Keratinocyte (primary cell): Measurements from ENCODE around the gene HRH3. TPM values are rescaled to one million over a fixed set of nuclear protein-coding genes. Genes with fewer than 3 reads are reported as not detected.

Experiments used
- DNase-seq: peaks from one replicate; pipeline ENCODE4 v3.0.0-alpha.2; 2011; ENCODE audit warnings: low read depth, missing footprints, low spot score
- FAIRE-seq: peaks from 2 replicates; lab custom pipeline; 2011; peaks lifted over from hg19 to GRCh38; lab: Jason Lieb, UNC
- H2AFZ ChIP-seq: 2 replicates; pipeline ENCODE4 v1.6.0; 2012; ENCODE audit warnings: low read length, control low read depth, inconsistent platforms; ENCODE audit not compliant: control insufficient read depth
- H3K27ac ChIP-seq: 2 replicates; pipeline ENCODE4 v1.5.1; 2011; ENCODE audit warnings: low read length; ENCODE audit not compliant: control insufficient read depth, insufficient read depth
- H3K27me3 ChIP-seq: 3 replicates; pipeline ENCODE4 v1.6.0; 2011; ENCODE audit warnings: low read length; ENCODE audit not compliant: control insufficient read depth, insufficient read depth; ENCODE audit errors: extremely low read depth
- H3K36me3 ChIP-seq, 2 experiments: 2 replicates in 1 of 2; 3 replicates in 1 of 2; pipeline ENCODE4 v1.5.1; 2011; ENCODE audit warnings: low read length in 2 of 2, mild to moderate bottlenecking in 1 of 2; ENCODE audit not compliant: control insufficient read depth in 2 of 2, insufficient read depth in 2 of 2; ENCODE audit errors: extremely low read depth in 1 of 2
- H3K4me1 ChIP-seq: 3 replicates; pipeline ENCODE4 v1.5.1; 2011; ENCODE audit warnings: low read length; ENCODE audit not compliant: control insufficient read depth, insufficient read depth; ENCODE audit errors: extremely low read depth
- H3K4me2 ChIP-seq: 3 replicates; pipeline ENCODE4 v1.6.0; 2011; ENCODE audit warnings: low read depth, low read length; ENCODE audit not compliant: control insufficient read depth, insufficient read depth; ENCODE audit errors: extremely low read depth
- H3K4me3 ChIP-seq, 3 experiments: fragments of 200-600 bp in 1 of 3; sonication (generic) in 1 of 3; 2 replicates in 2 of 3; 3 replicates in 1 of 3; pipeline ENCODE4 v1.5.1; 2011 to 2016; ENCODE audit warnings: low read length in 3 of 3, mild to moderate bottlenecking in 3 of 3, control low read depth in 2 of 3, inconsistent platforms in 1 of 3, low read depth in 1 of 3, mixed read lengths in 1 of 3, mixed run types in 1 of 3, moderate library complexity in 1 of 3; ENCODE audit not compliant: control insufficient read depth in 2 of 3, insufficient read depth in 2 of 3; ENCODE audit errors: extremely low read depth in 1 of 3
- H3K79me2 ChIP-seq: 2 replicates; pipeline ENCODE4 v1.6.0; 2012; ENCODE audit warnings: low read length; ENCODE audit not compliant: control insufficient read depth, insufficient read depth
- H3K9ac ChIP-seq: 3 replicates; pipeline ENCODE4 v1.6.0; 2011; ENCODE audit warnings: low read length; ENCODE audit not compliant: control insufficient read depth, insufficient read depth; ENCODE audit errors: extremely low read depth
- H3K9me1 ChIP-seq: 3 replicates; pipeline ENCODE4 v1.6.0; 2011; ENCODE audit warnings: low read length; ENCODE audit not compliant: control insufficient read depth, insufficient read depth; ENCODE audit errors: extremely low read depth
- H3K9me3 ChIP-seq: 2 replicates; pipeline ENCODE4 v1.5.1; 2012; ENCODE audit warnings: low read depth, low read length; ENCODE audit not compliant: control insufficient read depth
- H4K20me1 ChIP-seq: 3 replicates; pipeline ENCODE4 v1.6.0; 2011; ENCODE audit warnings: low read length; ENCODE audit not compliant: control insufficient read depth, insufficient read depth; ENCODE audit errors: extremely low read depth
- EZH2 ChIP-seq: IDR thresholded peaks from one replicate; pipeline ENCODE4 v1.6.1; 2012; ENCODE audit warnings: inconsistent platforms, mild to moderate bottlenecking, low read length, moderate library complexity
- dilution Hi-C: fragments of 300-500 bp; cut with MboI; formaldehyde crosslinking; loops from one replicate; pipeline ENCODE4 v1.7.0; 2020; ENCODE audit warnings: low sequenced_read_pairs; ENCODE audit not compliant: extremely low pct_ligation_motif_present
- polyA plus RNA-seq, 5 experiments: library from polyadenylated mRNA; depleted of rRNA in 3 of 5; stranded (reverse) in 3 of 5; stranded (forward) in 1 of 5; unstranded in 1 of 5; fragments of >200 nt; gene quantifications; 1 replicate in 1 of 5; 2 replicates in 3 of 5; 3 replicates in 1 of 5; pipeline versions ENCODE4 v1.2.1 to v1.2.3, GENCODE V29; 2011 to 2012; ENCODE audit warnings: missing spikeins in 2 of 5, low read depth in 1 of 5, low replicate concordance in 1 of 5
- TF ChIP-seq, protein P1 (sequence below), 3 experiments: IDR thresholded peaks in 1 of 3; conservative IDR thresholded peaks in 1 of 3; optimal IDR thresholded peaks in 1 of 3; 2 replicates in 2 of 3; 3 replicates in 1 of 3; pipeline versions ENCODE3 to v1.5.1; 2011; ENCODE audit warnings: low read length in 3 of 3, mild to moderate bottlenecking in 3 of 3, moderate library complexity in 2 of 3, control low read depth in 1 of 3, inconsistent platforms in 1 of 3; ENCODE audit not compliant: insufficient read depth in 2 of 3; ENCODE audit errors: extremely low read depth in 1 of 3

The HRH3 gene
- polyA plus RNA-seq, 1 donor (not counting 4 experiments of a cell fraction or from before 2014, with no cell fraction given), result not detected

- H3K4me2 ChIP-seq, result no peak overlapping the region
- peaks cover 5% of the 10 kb centered on the region for H3K9me1 ChIP-seq
- peaks cover 18% of the 10 kb centered on the region for H3K79me2 ChIP-seq
- H2AFZ ChIP-seq, result no peak overlapping the region
- FAIRE-seq (no peak), DNase-seq (no peak)
- dilution Hi-C loops, result no loop called here
- H3K27me3 ChIP-seq, result peaks cover 33% of the 10 kb centered on the region
- peaks cover 2% of the 10 kb centered on the region for H4K20me1 ChIP-seq
- TF ChIP-seq, protein P1, sequence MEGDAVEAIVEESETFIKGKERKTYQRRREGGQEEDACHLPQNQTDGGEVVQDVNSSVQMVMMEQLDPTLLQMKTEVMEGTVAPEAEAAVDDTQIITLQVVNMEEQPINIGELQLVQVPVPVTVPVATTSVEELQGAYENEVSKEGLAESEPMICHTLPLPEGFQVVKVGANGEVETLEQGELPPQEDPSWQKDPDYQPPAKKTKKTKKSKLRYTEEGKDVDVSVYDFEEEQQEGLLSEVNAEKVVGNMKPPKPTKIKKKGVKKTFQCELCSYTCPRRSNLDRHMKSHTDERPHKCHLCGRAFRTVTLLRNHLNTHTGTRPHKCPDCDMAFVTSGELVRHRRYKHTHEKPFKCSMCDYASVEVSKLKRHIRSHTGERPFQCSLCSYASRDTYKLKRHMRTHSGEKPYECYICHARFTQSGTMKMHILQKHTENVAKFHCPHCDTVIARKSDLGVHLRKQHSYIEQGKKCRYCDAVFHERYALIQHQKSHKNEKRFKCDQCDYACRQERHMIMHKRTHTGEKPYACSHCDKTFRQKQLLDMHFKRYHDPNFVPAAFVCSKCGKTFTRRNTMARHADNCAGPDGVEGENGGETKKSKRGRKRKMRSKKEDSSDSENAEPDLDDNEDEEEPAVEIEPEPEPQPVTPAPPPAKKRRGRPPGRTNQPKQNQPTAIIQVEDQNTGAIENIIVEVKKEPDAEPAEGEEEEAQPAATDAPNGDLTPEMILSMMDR (optimal IDR thresholded peaks at IDR 0.05 in 1 of 3, IDR thresholded peaks at IDR 0.05 in 1 of 3, conservative IDR thresholded peaks at IDR 0.05 in 1 of 3; ENCODE audit: extremely low read depth in 1 of 3, insufficient read depth in 2 of 3, low read length in 3 of 3), result no peak
- TF ChIP-seq EZH2, result no peak
- peaks cover 0 to 1% of the 10 kb centered on the region in 2 experiments for H3K36me3 ChIP-seq
- peaks cover 4% of the 10 kb centered on the region for H3K9me3 ChIP-seq
- H3K27ac ChIP-seq, result no peak overlapping the region
- peaks cover 20% of the 10 kb centered on the region for H3K4me1 ChIP-seq
- H3K4me3 ChIP-seq, result no peak overlapping the region
- no peak overlapping the region for H3K9ac ChIP-seq
These were observed 15.7 kb upstream of the HRH3 start for GRCh38 chr20:62235777-62236157.

GRCh38 chr20:62235001-62235776 is 15.1 kb upstream of the HRH3 start:
- peaks cover 4% of the 10 kb centered on the region for H3K9me3 ChIP-seq
- no peak overlapping the region for H3K4me2 ChIP-seq
- no peak overlapping the region for H3K9ac ChIP-seq
- no peaks in the 10 kb centered on the region for H3K36me3 ChIP-seq
- peaks cover 12% of the 10 kb centered on the region for H3K79me2 ChIP-seq
- peaks cover 2% of the 10 kb centered on the region for H3K9me1 ChIP-seq
- FAIRE-seq (no peak), DNase-seq (no peak)
- H3K27ac ChIP-seq, result no peak overlapping the region
- no peak overlapping the region for H3K4me3 ChIP-seq
- peaks cover 36% of the 10 kb centered on the region for H3K27me3 ChIP-seq
- no peak overlapping the region for H2AFZ ChIP-seq
- TF ChIP-seq, protein P1 (optimal IDR thresholded peaks at IDR 0.05 in 1 of 3, IDR thresholded peaks at IDR 0.05 in 1 of 3, conservative IDR thresholded peaks at IDR 0.05 in 1 of 3; ENCODE audit: extremely low read depth in 1 of 3, insufficient read depth in 2 of 3, low read length in 3 of 3), result no peak
- no peak for TF ChIP-seq EZH2
- dilution Hi-C loops, result no loop called here
- H4K20me1 ChIP-seq, result no peaks in the 10 kb centered on the region
- H3K4me1 ChIP-seq, result peaks cover 15% of the 10 kb centered on the region
